ENCODE measurements around the gene MYL6.

Gene MYL6

GRCh38 chr12:56129206-56129941 is 28.8 kb upstream of the MYL6 start:
- peak in 2 of 3 donors; percentile 32 to 49 for DNase-seq (ENCODE audit: low read depth in 2 of 3, low spot score in 1 of 3)

GRCh38 chr12:56129942-56130495 is 28.1 kb upstream of the MYL6 start:
- no peak for DNase-seq (ENCODE audit: low read depth in 2 of 3, low spot score in 1 of 3)

GRCh38 chr12:56130876-56131275 is 27.3 kb upstream of the MYL6 start:
- DNase-seq (ENCODE audit: low read depth in 2 of 3, low spot score in 1 of 3): no peak

- no peak for DNase-seq (ENCODE audit: low read depth in 2 of 3, low spot score in 1 of 3)
These were observed 23.3 kb upstream of the MYL6 start for GRCh38 chr12:56134897-56135296.

GRCh38 chr12:56137853-56138571 is 20.1 kb upstream of the MYL6 start:
- DNase-seq (ENCODE audit: low read depth in 2 of 3, low spot score in 1 of 3): no peak

GRCh38 chr12:56141946-56142784 is 16.0 kb upstream of the MYL6 start:
- no peak for DNase-seq (ENCODE audit: low read depth in 2 of 3, low spot score in 1 of 3)

GRCh38 chr12:56143217-56143616 is 14.9 kb upstream of the MYL6 start:
- no peak for DNase-seq (ENCODE audit: low read depth in 2 of 3, low spot score in 1 of 3)

GRCh38 chr12:56143870-56144269 is 14.3 kb upstream of the MYL6 start:
- DNase-seq (ENCODE audit: low read depth in 2 of 3, low spot score in 1 of 3): no peak

GRCh38 chr12:56145217-56145616 is 12.9 kb upstream of the MYL6 start:
- DNase-seq (ENCODE audit: low read depth in 2 of 3, low spot score in 1 of 3): no peak

GRCh38 chr12:56146492-56147460 is 11.4 kb upstream of the MYL6 start:
- no peak for DNase-seq (ENCODE audit: low read depth in 2 of 3, low spot score in 1 of 3)

- DNase-seq (ENCODE audit: low read depth in 2 of 3, low spot score in 1 of 3): no peak
These were observed 7.6 kb upstream of the MYL6 start for GRCh38 chr12:56150563-56150962.

- DNase-seq (ENCODE audit: low read depth in 2 of 3, low spot score in 1 of 3): peak; percentile 59 to 65 (median 62)
These were observed 6.5 kb upstream of the MYL6 start for GRCh38 chr12:56151672-56152131.

- DNase-seq (ENCODE audit: low read depth in 2 of 3, low spot score in 1 of 3): peak; percentile 88 to 93 (median 92)
These were observed 5.9 kb upstream of the MYL6 start, which contains the start of gene MYL6B for GRCh38 chr12:56152132-56152755. Gene MYL6B (plus strand): TSS chr12:56152587. CDS start chr12:56153919, 1,332 bp downstream.

- no peak for DNase-seq (ENCODE audit: low read depth in 2 of 3, low spot score in 1 of 3)
These were observed 5.1 kb upstream of the MYL6 start for GRCh38 chr12:56152756-56153677.

GRCh38 chr12:56153678-56154065 is 4.5 kb upstream of the MYL6 start:
- no peak for DNase-seq (ENCODE audit: low read depth in 2 of 3, low spot score in 1 of 3)

GRCh38 chr12:56154246-56154771 is 3.9 kb upstream of the MYL6 start:
- DNase-seq (ENCODE audit: low read depth in 2 of 3, low spot score in 1 of 3): no peak

GRCh38 chr12:56154818-56155217 is 3.3 kb upstream of the MYL6 start:
- no peak for DNase-seq (ENCODE audit: low read depth in 2 of 3, low spot score in 1 of 3)

- DNase-seq (ENCODE audit: low read depth in 2 of 3, low spot score in 1 of 3): no peak
These were observed 2.8 kb upstream of the MYL6 start for GRCh38 chr12:56155256-56155845.

All from stimulated activated CD4-positive, alpha-beta T cell treated with anti-CD3 and anti-CD28 coated beads, Interleukin-12 subunit alpha, Interleukin-12 subunit beta, amount 100 ng/mL, for 48 hours (primary cell).